Lower lobe of right lung (tissue), 2 donors: Measurements from ENCODE around the gene RASEF. TPM values are rescaled to one million over a fixed set of nuclear protein-coding genes. Genes with fewer than 3 reads are reported as not detected.
"Not testable (repeated sequence)": the region's sequence is repeated elsewhere in the genome, so short reads cannot be mapped to it uniquely, and the experiment has no call there.

Experiments used
- ATAC-seq, 2 donors: fragments of 200-7000 bp; cut with Tn5 transposase; one replicate each; pipeline ENCODE4 v1.9.1; 2020 to 2022; ENCODE audit warnings: mild to moderate bottlenecking in 2 of 2, moderate library complexity in 2 of 2
- DNase-seq: peaks from one replicate; pipeline ENCODE4 v3.0.0-alpha.2; 2020
- H3K27ac ChIP-seq: fragments of 200-600 bp; one replicate; pipeline ENCODE4 v1.8.0; 2022
- H3K27me3 ChIP-seq: fragments of 200-600 bp; one replicate; pipeline ENCODE4 v1.8.0; 2022; ENCODE audit warnings: low read depth
- H3K36me3 ChIP-seq: fragments of 200-600 bp; one replicate; pipeline ENCODE4 v1.8.0; 2022; ENCODE audit warnings: mild to moderate bottlenecking
- H3K4me1 ChIP-seq: fragments of 200-600 bp; one replicate; pipeline ENCODE4 v1.8.0; 2022
- H3K4me3 ChIP-seq: fragments of 200-600 bp; one replicate; pipeline ENCODE4 v1.8.0; 2022; ENCODE audit warnings: mild to moderate bottlenecking
- H3K9me3 ChIP-seq: fragments of 200-600 bp; one replicate; pipeline ENCODE4 v1.8.0; 2022
- intact Hi-C: fragments of 100-400 bp; cut with DNase I; formaldehyde crosslinking; loops from one replicate; pipeline ENCODE4 v1.11.0; 2022
- total RNA-seq: library from RNA; stranded (reverse); fragmentation: NEBNext Ultra II Directional; extraction: Animal tissue kit (Norgen Biotek cat#: 25700); gene quantifications from one replicate; pipeline ENCODE4 v1.2.1, GENCODE V29; 2021
- TF ChIP-seq, protein P1 (sequence below): fragments of 200-600 bp; IDR thresholded peaks from one replicate; pipeline ENCODE4 v1.8.0; 2022; ENCODE audit warnings: antibody characterized with exemption, mild to moderate bottlenecking
- donor health status: DM: no; HTN: yes; CAD: no; lungs with severe emphysema.

The RASEF gene
- total RNA-seq, 1 donor from 2014 or later: 11.5 TPM

DNA sequence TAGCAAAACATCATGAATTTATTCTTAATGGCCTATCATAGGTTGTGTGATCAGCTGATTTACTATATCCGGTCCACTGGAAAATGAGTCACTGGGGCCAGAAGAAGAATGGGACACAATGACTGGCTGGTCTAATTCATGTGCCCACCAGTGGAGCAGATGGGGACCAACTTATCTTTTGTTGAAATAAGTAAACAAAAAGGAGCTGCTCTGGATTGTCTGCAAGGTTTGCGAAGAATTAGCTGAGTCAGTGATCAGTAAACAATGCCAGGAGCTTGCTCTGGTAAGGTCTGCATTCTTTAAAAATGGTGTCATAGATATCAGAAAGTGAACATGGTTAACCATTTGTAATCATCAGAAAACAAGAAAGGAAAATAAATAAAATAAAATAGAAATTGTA lies 128.0 kb downstream of the RASEF start:
- Histone ChIP-seq H3K27ac (no peak overlapping the region), H3K4me1 (no peaks in the 10 kb centered on the region), H3K9me3 (no peaks in the 10 kb centered on the region), H3K4me3 (no peak overlapping the region), H3K27me3 (no peaks in the 10 kb centered on the region), H3K36me3 (no peaks in the 10 kb centered on the region)
- intact Hi-C loops: no loop called here
- TF ChIP-seq, protein P1, sequence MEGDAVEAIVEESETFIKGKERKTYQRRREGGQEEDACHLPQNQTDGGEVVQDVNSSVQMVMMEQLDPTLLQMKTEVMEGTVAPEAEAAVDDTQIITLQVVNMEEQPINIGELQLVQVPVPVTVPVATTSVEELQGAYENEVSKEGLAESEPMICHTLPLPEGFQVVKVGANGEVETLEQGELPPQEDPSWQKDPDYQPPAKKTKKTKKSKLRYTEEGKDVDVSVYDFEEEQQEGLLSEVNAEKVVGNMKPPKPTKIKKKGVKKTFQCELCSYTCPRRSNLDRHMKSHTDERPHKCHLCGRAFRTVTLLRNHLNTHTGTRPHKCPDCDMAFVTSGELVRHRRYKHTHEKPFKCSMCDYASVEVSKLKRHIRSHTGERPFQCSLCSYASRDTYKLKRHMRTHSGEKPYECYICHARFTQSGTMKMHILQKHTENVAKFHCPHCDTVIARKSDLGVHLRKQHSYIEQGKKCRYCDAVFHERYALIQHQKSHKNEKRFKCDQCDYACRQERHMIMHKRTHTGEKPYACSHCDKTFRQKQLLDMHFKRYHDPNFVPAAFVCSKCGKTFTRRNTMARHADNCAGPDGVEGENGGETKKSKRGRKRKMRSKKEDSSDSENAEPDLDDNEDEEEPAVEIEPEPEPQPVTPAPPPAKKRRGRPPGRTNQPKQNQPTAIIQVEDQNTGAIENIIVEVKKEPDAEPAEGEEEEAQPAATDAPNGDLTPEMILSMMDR: no peak
- DNase-seq (no peak), ATAC-seq (peak in 1 of 2 donors; percentile 44)

DNA sequence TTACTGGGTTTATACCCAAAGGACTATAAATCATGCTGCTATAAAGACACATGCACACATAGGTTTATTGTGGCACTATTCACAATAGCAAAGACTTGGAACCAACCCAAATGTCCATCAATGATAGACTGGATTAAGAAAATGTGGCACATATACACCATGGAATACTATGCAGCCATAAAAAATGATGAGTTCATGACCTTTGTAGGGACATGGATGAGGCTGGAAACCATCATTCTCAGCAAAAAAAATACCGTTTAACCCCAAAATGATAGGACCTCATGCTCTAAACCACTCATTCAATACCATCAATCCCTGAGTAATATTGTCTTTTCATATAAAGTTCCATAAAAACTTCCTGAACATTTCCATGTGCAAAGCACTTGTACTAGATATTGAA lies 128.9 kb downstream of the RASEF start:
- H3K27me3 ChIP-seq, H3K4me3 ChIP-seq, H3K36me3 ChIP-seq, H3K4me1 ChIP-seq, intact Hi-C loops, ATAC-seq, H3K27ac ChIP-seq, DNase-seq, H3K9me3 ChIP-seq: not testable (repeated sequence)

DNA sequence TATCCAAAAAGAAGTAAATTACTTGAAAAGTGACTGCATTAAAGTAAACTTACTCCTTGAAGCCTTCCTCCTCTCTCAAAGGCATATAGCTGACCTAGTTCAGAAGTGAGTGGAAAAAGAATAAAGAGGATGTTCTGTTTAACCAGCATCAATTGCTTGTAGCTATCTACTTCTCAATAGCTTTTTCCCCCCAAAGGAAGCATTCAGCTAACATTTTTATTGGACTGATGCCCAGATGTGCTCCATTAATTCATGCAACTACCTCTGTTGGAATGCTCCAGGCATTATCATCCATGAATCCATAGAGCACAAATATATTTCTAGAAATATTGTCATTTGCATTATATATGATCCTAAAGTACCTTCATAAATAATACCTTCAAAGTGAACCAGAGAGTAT lies 132.8 kb downstream of the RASEF start:
- no peaks in the 10 kb centered on the region for H3K36me3 ChIP-seq
- ATAC-seq: no peak
- TF ChIP-seq, protein P1: no peak
- no peak for DNase-seq
- intact Hi-C loops: no loop called here
- H3K4me3 ChIP-seq: no peak overlapping the region
- no peak overlapping the region for H3K27ac ChIP-seq
- no peaks in the 10 kb centered on the region for H3K27me3 ChIP-seq
- no peaks in the 10 kb centered on the region for H3K9me3 ChIP-seq
- H3K4me1 ChIP-seq: no peaks in the 10 kb centered on the region
